ENCODE measurements around the gene ZSCAN22.
A peak's percentile ranks its signal among the peaks of the same experiment; 100 is the strongest.
"Not testable (repeated sequence)": the region's sequence is repeated elsewhere in the genome, so short reads cannot be mapped to it uniquely, and the experiment has no call there.

The ZSCAN22 gene

DNA sequence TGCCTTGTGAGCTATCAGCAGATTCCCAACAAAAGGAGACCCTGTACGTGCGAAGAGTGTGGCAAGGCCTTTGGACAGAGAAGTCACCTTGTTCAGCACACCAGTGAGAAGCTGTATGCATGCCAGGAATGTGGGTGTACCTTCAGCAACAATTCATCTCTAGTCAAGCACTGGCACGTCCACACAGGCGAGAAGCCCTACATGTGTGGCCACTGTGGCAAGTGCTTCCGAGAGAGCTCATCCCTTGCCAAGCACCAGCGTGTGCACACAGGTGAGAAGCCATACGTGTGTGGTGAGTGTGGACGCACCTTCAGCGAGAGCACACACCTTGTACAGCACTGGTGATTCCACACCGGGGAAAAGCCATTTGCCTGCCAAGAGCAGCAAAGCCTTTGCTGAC, 7.6 kb upstream of the ZSCAN22 start:
- DNase-seq, result no peak

DNA sequence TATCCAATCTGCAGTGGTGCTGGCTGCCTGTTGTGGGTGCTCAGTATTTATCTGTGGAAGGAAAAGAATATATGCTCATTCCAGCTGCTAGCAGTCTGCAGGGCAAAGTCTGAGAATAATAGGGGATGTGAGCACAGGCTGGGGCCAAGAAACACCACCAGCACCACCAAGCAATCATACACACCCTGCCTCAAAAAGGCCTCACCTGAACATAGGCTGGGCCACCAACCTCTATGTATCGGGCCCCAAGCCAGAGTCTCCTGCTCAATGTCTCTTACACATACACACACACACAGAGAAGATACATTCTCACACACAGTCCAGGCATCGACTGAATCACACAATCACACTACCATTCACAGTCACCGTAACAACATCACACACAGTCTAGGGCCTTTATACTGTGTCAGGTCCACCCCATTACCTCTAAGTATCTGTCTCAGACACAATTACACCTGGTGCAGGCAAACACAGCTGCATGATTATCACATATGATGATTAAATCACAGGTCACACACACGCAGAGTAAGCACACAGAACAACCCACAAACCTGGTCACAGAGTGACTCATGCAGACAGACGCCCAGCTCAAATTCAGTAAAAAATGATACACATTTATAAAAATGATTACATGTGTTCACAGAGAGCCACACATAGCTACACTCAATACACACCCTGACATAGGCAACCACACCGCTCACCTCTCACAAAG, 1.3 kb upstream of the ZSCAN22 start:
- DNase-seq, result no peak

- no peak for DNase-seq
Measured at GRCh38 chr19:58326501-58326913, 287 bp upstream of the ZSCAN22 start.

DNA sequence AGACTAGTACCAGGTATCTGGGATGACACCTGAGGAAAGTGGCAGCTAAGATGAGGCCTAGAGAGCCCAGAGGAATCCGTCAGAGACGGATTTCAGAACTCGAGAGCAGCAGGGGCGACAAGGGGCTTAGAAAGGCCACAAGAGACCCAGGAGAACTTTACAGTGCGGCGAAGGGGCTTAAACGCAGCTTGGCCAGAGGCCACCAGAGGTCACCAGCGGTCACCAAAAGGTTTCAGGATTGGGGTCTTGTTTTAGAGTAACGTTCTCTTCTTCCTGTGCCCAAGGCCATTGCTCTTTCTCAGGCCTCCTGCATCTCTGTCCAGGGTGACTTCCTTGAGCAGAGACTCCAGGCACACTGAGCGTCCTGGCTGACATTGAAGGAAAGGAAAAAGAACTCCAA, 2.2 kb downstream of the ZSCAN22 start:
- DNase-seq, result no peak

- DNase-seq, result no peak
Measured at GRCh38 chr19:58330458-58330857, 3.7 kb downstream of the ZSCAN22 start.

GRCh38 chr19:58332697-58333096, 5.9 kb downstream of the ZSCAN22 start:
- DNase-seq, result no peak

DNA sequence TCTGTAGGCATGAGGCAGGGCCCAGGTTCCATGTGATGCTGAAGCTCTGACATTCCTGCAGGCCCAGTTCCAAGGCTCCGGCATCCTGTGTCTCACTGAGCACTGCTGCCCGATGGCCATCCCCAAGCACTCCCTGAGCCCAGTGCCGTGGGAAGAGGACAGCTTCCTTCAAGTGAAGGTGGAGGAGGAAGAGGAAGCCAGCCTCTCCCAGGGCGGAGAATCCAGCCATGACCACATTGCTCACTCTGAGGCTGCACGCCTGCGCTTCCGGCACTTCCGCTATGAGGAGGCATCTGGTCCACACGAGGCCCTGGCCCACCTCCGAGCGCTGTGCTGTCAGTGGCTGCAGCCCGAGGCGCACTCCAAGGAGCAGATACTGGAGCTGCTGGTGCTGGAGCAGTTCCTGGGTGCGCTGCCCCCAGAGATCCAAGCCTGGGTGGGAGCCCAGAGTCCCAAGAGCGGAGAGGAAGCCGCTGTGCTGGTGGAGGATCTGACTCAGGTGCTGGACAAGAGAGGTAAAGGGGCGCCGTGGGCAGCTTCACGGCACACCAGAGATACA, 8.0 kb downstream of the ZSCAN22 start:
- no peak for DNase-seq

GRCh38 chr19:58335630-58336029, 8.8 kb downstream of the ZSCAN22 start:
- no peak for DNase-seq

DNA sequence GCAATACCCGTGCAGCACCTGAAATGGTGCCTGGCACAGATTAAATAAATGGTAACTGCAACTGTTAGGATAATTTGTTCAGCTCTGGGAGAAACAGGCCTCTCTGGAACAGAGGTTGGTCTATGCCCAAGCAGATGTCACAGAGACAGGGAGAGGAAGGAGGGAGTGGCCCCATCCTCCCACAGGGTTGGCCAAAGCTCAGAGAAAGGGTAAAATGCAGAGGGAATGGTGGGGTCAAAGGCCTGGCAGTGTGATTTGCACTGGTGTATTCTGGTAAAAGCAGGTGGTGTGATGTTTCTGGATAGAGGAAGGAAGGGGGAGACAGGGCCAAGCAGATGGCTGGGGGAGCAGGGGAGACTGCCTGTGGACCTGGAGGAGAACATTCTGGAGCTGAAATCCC, 9.4 kb downstream of the ZSCAN22 start:
- DNase-seq, result no peak

DNA sequence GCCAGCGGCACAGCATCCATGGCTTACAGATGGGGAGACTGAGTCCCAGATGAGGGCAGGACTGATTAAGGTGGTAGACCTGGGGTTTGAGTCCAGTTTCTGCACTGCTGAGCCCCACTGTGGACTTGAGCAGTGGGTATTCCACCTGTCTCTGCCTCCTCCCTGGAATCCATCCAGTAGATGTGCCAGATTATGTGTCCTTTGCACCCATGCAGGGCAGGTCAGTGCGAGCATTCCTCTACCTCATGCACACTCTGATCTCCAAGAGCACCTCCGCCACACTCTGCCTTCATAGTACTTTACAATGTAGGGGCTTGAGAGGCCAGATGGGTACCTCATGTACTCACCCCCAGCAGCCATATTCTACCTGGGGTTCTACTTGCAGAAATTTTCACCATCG, 10.0 kb downstream of the ZSCAN22 start:
- DNase-seq, result no peak

DNA sequence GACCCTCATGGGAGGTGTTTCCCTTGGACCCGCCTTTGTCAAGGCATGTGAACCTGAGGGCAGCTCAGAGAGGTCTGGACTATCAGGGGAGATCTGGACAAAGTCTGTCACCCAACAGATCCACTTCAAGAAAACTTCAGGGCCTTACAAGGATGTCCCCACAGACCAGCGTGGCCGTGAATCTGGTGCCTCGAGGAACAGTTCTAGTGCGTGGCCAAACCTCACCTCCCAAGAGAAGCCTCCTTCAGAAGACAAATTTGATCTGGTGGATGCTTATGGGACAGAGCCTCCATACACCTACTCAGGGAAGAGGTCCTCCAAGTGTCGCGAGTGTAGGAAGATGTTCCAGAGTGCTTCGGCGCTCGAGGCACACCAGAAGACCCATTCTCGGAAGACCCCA, 11.5 kb downstream of the ZSCAN22 start:
- no peak for DNase-seq

DNA sequence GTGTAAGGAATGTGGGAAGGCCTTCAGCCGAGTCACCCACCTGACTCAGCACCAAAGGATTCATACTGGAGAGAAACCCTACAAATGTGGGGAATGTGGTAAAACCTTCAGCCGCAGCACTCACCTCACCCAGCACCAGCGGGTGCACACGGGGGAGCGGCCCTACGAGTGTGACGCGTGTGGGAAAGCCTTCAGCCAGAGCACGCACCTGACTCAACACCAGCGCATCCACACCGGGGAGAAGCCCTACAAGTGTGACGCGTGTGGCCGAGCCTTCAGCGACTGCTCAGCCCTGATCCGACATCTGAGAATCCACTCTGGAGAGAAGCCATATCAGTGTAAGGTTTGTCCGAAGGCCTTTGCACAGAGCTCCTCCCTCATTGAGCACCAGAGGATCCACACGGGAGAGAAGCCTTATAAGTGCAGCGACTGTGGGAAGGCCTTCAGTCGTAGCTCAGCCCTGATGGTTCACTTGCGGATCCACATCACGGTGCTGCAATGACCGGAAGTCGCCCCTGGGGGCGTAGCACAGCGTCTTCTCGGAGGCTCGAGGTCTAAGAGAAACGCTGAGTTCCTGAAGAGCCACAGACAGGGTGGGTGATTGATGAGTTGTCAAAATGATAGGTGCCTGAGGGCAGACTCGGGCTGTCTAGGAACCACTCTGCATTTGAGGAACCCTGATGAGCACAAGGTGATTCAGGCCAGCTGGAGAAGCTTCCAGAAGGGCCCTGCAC, 12.2 kb downstream of the ZSCAN22 start:
- DNase-seq, result no peak

GRCh38 chr19:58345558-58345957, 18.8 kb downstream of the ZSCAN22 start:
- DNase-seq, result no peak

- DNase-seq, result peak; percentile 48
Measured at GRCh38 chr19:58346961-58347929, 20.5 kb downstream of the ZSCAN22 start.

- DNase-seq, result not testable (repeated sequence)
Measured at GRCh38 chr19:58348080-58348479, 21.3 kb downstream of the ZSCAN22 start.

GRCh38 chr19:58349590-58349989, 22.8 kb downstream of the ZSCAN22 start:
- no peak for DNase-seq

DNA sequence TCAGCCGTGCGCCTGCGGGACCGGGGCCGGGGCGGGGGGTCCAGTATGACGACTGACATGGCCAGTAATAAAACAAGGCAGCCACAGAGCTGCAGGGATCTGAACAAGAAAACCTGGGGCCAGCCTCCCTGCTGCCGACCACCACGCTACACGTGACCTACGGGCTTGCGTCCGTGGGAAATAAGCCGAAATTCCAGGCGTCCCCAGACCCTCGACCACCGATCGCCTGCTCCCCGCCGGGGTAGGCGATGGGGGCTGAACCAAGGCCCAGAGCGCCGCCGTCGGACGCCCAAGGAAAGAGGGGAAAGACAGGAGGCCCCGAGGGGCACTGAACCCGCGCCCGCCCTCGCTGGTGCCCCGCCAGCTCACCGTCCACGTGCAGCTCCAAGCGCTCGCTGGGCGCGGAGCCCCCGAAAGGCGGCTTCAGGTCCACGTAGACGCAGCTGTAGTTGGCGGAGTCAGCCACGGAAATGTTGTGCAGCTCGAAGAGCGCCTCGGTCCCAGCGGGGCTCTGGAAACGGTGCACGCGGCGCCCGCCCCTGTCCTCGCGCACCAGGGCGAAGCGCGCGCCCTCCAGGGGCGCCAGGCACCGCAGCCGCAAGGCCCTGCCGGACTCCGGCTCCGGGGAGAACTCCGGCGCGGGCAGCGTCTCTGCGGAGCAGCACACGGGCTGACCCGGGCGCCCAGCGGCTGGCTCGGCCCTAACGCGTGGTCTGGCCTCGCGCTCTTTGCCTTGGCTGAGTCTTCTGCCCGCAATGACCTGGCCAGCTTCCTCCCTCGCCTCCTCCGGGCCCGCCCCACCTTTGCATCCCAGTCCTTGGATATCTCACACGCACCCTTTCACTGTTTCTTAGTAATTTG, 23.4 kb downstream of the ZSCAN22 start:
- no peak for DNase-seq

GRCh38 chr19:58350871-58351557, 24.2 kb downstream of the ZSCAN22 start:
- no peak for DNase-seq

DNA sequence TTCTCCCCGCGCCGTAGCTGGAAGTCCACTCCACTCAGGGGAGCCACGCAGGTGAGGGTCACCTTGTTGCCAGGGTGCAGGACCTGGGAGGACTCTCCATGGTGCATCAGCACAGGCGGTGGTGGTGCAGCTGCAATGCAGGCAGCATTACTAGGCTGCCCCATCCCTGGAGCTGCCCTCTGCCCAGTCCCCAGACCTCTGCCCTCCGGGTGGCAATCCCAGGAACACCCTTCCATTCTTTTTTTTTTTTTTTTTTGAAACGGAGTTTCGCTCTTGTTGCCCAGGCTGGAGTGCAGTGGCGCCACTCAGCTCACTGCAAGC, 24.7 kb downstream of the ZSCAN22 start:
- DNase-seq, result no peak

DNA sequence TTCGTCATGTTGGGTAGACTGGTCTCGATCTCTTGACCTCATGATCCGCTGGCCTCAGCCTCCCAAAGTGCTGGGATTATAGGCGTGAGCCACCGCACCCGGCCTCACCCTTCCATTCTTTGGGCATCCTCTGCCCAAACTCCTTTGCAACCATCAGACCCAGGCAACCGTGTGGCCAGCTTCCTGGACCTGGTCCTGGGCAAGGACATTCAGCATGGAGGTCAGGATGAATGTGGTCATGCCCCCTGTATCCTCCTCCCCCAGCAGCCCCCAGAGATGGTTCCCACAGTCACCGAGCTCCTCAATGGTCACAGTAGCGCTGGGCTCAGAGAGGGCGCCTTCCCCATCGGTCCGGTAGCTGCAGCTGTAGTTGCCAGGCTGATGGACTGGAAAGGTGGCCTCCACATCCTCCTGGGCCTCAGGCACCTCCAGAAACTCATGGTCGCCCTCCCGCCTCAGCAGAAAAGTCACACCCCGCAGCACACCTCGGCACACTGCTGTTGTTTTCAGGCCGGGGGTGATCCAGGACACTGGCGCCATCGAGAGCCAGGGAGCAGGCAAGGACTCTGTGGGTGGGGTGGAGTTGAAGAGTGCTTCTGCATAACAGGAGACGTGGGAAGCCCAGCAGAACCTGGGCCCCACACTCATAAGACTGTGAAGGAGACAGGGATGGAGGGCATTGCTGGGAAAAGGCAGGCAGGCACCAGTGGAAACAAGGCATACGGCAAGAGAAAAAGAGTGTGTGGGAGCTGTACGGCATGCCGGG, 25.4 kb downstream of the ZSCAN22 start:
- no peak for DNase-seq
